Stimulated activated CD4-positive, alpha-beta T cell treated with anti-CD3 and anti-CD28 coated beads, TNF-alpha, amount 100 ng/mL, for 48 hours (primary cell): Measurements from ENCODE around the gene NELFA.
"Not testable (repeated sequence)": the region's sequence is repeated elsewhere in the genome, so short reads cannot be mapped to it uniquely, and the experiment has no call there.

Experiments used
- DNase-seq, 3 donors: peaks; one replicate each; pipeline ENCODE4 v3.0.0-alpha.2; 2020; ENCODE audit warnings: low read depth in 3 of 3

Gene NELFA

GRCh38 chr4:2040391-2041238, 31.8 kb upstream of the NELFA start:
- DNase-seq = no peak

- no peak for DNase-seq
Measured at GRCh38 chr4:2036866-2037265, 28.1 kb upstream of the NELFA start.

- no peak for DNase-seq
Measured at GRCh38 chr4:2036327-2036726, 27.6 kb upstream of the NELFA start.

- DNase-seq = not testable (repeated sequence)
Measured at GRCh38 chr4:2031161-2031560, 22.4 kb upstream of the NELFA start.

GRCh38 chr4:2027120-2027519, 18.3 kb upstream of the NELFA start:
- DNase-seq = not testable (repeated sequence)

- no peak for DNase-seq
Measured at GRCh38 chr4:2025817-2026216, 17.0 kb upstream of the NELFA start.

- DNase-seq = no peak
Measured at GRCh38 chr4:2024683-2025082, 15.9 kb upstream of the NELFA start.

GRCh38 chr4:2021358-2022018, 12.7 kb upstream of the NELFA start:
- not testable (repeated sequence) for DNase-seq

GRCh38 chr4:2015008-2015407, 6.2 kb upstream of the NELFA start:
- no peak for DNase-seq

- no peak for DNase-seq
Measured at GRCh38 chr4:2011583-2011982, 2.8 kb upstream of the NELFA start.

- peak; percentile 10 to 22 (median 21) for DNase-seq
Measured at GRCh38 chr4:2009651-2010233, 968 bp upstream of the NELFA start.

- no peak for DNase-seq
Measured at GRCh38 chr4:2008671-2008920, 178 bp downstream of the NELFA start.

GRCh38 chr4:2007804-2008670, 737 bp downstream of the NELFA start:
- no peak for DNase-seq

GRCh38 chr4:2006956-2007653, 1.7 kb downstream of the NELFA start:
- DNase-seq = no peak

GRCh38 chr4:2006367-2006766, 2.4 kb downstream of the NELFA start:
- DNase-seq = no peak

GRCh38 chr4:2003361-2003760, 5.4 kb downstream of the NELFA start:
- not testable (repeated sequence) for DNase-seq

- not testable (repeated sequence) for DNase-seq
Measured at GRCh38 chr4:1999308-1999707, 9.5 kb downstream of the NELFA start.

- no peak for DNase-seq
Measured at GRCh38 chr4:1998296-1998695, 10.5 kb downstream of the NELFA start.

- DNase-seq = no peak
Measured at GRCh38 chr4:1997712-1998111, 11.1 kb downstream of the NELFA start.

- DNase-seq = no peak
Measured at GRCh38 chr4:1996866-1997611, 11.7 kb downstream of the NELFA start.

GRCh38 chr4:1994938-1995337, 13.8 kb downstream of the NELFA start:
- DNase-seq = no peak
